Activated naive CD8-positive, alpha-beta T cell (primary cell): ENCODE data around the gene PSPN.

Source experiments
- H3K27ac Mint-ChIP-seq: one replicate; pipeline ENCODE4 v1.8.0; 2021; ENCODE audit warnings: mixed read lengths
- H3K27me3 Mint-ChIP-seq: one replicate; pipeline ENCODE4 v1.8.0; 2021; ENCODE audit warnings: mixed read lengths
- H3K36me3 Mint-ChIP-seq: one replicate; pipeline ENCODE4 v1.8.0; 2021; ENCODE audit warnings: mixed read lengths
- H3K4me1 Mint-ChIP-seq: one replicate; pipeline ENCODE4 v1.8.0; 2021; ENCODE audit warnings: low read depth, mixed read lengths
- H3K4me3 Mint-ChIP-seq: one replicate; pipeline ENCODE4 v1.8.0; 2021; ENCODE audit warnings: mild to moderate bottlenecking, mixed read lengths
- H3K9me3 Mint-ChIP-seq: one replicate; pipeline ENCODE4 v1.8.0; 2021; ENCODE audit warnings: low read depth, mixed read lengths

PSPN gene, protein sequence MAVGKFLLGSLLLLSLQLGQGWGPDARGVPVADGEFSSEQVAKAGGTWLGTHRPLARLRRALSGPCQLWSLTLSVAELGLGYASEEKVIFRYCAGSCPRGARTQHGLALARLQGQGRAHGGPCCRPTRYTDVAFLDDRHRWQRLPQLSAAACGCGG

DNA sequence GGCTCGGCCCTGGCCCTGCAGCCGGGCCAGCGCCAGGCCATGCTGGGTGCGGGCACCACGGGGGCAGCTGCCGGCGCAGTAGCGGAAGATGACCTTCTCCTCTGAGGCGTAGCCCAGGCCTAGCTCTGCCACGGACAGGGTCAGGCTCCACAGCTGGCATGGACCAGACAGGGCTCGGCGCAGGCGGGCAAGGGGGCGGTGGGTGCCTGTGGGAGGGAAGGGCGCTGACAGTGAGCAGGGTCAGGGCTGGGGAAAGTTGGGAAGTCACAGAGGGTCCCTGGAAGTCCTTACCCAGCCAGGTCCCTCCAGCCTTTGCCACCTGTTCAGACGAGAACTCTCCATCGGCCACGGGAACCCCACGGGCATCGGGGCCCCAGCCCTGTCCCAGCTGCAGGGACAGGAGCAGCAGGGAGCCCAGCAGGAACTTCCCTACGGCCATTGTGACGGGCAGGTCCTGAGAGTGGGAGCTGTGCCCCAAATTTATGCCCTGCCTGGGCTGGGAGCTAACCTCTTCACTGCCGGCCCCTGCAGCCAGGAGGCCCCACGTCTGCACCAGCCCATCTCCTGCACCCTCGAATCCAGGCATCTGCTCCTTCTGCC is at the start of gene PSPN:
Gene PSPN (minus strand): TSS at position 523 of the 600 bp plus-strand sequence. CDS start 84 bp downstream, at position 439.
- Mint-ChIP-seq H3K4me3 (no peak within 1 kb of the TSS), H3K27me3 (no peaks in the 10 kb centered on the region), H3K9me3 (no peaks in the 10 kb centered on the region), H3K4me1 (peaks cover 8% of the 10 kb centered on the region), H3K36me3 (peaks cover 3% of the 10 kb centered on the region), H3K27ac (no peak within 1 kb of the TSS)

GRCh38 chr19:6424939-6425731 is 49.4 kb upstream of the PSPN start:
- H3K27ac Mint-ChIP-seq = peak overlapping the region; percentile 90
- H3K9me3 Mint-ChIP-seq = no peaks in the 10 kb centered on the region
- H3K36me3 Mint-ChIP-seq = no peaks in the 10 kb centered on the region
- peak overlapping the region; percentile 83 for H3K4me3 Mint-ChIP-seq
- no peaks in the 10 kb centered on the region for H3K27me3 Mint-ChIP-seq
- peaks cover 33% of the 10 kb centered on the region for H3K4me1 Mint-ChIP-seq

- Mint-ChIP-seq H3K27me3 (no peaks in the 10 kb centered on the region), H3K9me3 (no peaks in the 10 kb centered on the region), H3K27ac (peak within 1 kb of the TSS; percentile 90), H3K36me3 (no peaks in the 10 kb centered on the region), H3K4me3 (peak within 1 kb of the TSS; percentile 94), H3K4me1 (peaks cover 30% of the 10 kb centered on the region)
These were observed 48.6 kb upstream of the PSPN start, which contains the start of gene KHSRP for GRCh38 chr19:6424195-6424938. TSS of gene KHSRP (minus strand) at chr19:6424811. CDS start at chr19:6424701, 110 bp downstream.

- Mint-ChIP-seq H3K27ac (peak overlapping the region; percentile 85), H3K9me3 (no peaks in the 10 kb centered on the region), H3K36me3 (no peaks in the 10 kb centered on the region), H3K4me1 (peaks cover 30% of the 10 kb centered on the region), H3K4me3 (peak overlapping the region; percentile 94), H3K27me3 (no peaks in the 10 kb centered on the region)
These were observed 47.9 kb upstream of the PSPN start for GRCh38 chr19:6423499-6424194.

- Mint-ChIP-seq H3K27ac (peak overlapping the region; percentile 22), H3K9me3 (no peaks in the 10 kb centered on the region), H3K27me3 (no peaks in the 10 kb centered on the region), H3K4me3 (peak overlapping the region; percentile 94), H3K4me1 (peaks cover 28% of the 10 kb centered on the region), H3K36me3 (no peaks in the 10 kb centered on the region)
These were observed 45.6 kb upstream of the PSPN start for GRCh38 chr19:6421075-6422014.

DNA sequence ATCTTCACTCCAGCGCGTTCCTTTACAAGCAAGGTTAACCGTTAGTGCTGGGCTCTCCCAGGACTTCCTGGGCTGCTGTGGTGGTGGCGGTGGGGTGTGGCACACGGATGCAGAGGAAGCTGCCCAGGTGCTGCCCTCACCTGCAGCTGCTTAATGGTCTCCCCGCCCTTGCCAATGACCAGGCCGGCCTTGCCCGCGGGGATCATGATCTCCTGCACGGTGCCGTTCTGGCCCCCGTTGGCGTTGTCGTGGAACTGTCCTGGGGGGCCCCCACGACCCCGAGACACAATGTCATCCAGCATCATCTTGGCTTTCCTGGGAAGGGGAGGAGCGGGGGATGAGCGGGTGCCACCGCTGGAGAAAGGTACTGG is 42.8 kb upstream of the PSPN start:
- no peaks in the 10 kb centered on the region for H3K27me3 Mint-ChIP-seq
- no peaks in the 10 kb centered on the region for H3K36me3 Mint-ChIP-seq
- H3K4me3 Mint-ChIP-seq = no peak overlapping the region
- no peak overlapping the region for H3K27ac Mint-ChIP-seq
- H3K4me1 Mint-ChIP-seq = peaks cover 20% of the 10 kb centered on the region
- no peaks in the 10 kb centered on the region for H3K9me3 Mint-ChIP-seq

- Mint-ChIP-seq H3K9me3 (no peaks in the 10 kb centered on the region), H3K27me3 (no peaks in the 10 kb centered on the region), H3K27ac (no peak overlapping the region), H3K4me3 (no peak overlapping the region), H3K4me1 (peaks cover 14% of the 10 kb centered on the region), H3K36me3 (no peaks in the 10 kb centered on the region)
These were observed 42.2 kb upstream of the PSPN start for GRCh38 chr19:6417713-6418561.

DNA sequence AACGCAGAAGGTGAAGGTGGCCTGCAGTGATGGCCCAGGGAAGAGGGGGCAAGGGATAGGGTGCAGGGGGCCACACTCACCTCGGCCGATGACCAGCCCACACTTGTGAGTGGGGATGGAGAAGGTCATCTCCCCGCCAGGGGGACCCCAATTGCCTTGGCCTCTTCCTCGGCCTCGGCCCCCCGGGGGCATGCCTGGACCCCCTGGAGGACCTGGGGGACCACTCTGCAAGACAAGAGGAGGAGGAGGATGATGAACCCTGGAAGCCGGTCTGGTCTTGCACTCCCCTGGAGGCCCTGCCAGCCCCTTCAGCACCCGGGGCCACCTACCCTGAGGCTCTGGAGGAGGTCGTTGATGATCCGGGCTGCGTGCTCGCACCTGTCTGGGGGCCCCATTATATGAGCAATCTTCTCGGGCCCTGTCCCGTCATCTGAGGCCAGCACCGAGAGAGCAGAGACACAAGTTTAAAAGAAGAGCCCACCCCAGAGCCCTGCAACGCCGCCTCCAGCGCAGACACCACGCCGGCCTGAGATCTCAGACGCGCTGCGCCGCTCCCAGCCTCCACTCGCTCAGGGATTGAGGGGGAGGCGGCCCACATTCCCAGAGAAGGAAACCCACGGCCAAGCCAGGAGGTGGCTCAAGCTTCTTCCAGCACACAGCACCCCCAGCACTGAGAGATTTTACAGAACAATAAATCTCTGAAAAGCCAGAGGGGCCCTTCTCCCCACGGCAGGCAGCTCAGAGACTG is 41.1 kb upstream of the PSPN start:
- H3K27ac Mint-ChIP-seq = no peak overlapping the region
- H3K9me3 Mint-ChIP-seq = no peaks in the 10 kb centered on the region
- no peaks in the 10 kb centered on the region for H3K27me3 Mint-ChIP-seq
- H3K4me1 Mint-ChIP-seq = peaks cover 4% of the 10 kb centered on the region
- H3K4me3 Mint-ChIP-seq = no peak overlapping the region
- H3K36me3 Mint-ChIP-seq = no peaks in the 10 kb centered on the region

GRCh38 chr19:6415591-6416190 is 40.0 kb upstream of the PSPN start:
- Mint-ChIP-seq H3K4me1 (peaks cover under 1% of the 10 kb centered on the region), H3K36me3 (no peaks in the 10 kb centered on the region), H3K9me3 (no peaks in the 10 kb centered on the region), H3K27ac (no peak overlapping the region), H3K4me3 (no peak overlapping the region), H3K27me3 (no peaks in the 10 kb centered on the region)

DNA sequence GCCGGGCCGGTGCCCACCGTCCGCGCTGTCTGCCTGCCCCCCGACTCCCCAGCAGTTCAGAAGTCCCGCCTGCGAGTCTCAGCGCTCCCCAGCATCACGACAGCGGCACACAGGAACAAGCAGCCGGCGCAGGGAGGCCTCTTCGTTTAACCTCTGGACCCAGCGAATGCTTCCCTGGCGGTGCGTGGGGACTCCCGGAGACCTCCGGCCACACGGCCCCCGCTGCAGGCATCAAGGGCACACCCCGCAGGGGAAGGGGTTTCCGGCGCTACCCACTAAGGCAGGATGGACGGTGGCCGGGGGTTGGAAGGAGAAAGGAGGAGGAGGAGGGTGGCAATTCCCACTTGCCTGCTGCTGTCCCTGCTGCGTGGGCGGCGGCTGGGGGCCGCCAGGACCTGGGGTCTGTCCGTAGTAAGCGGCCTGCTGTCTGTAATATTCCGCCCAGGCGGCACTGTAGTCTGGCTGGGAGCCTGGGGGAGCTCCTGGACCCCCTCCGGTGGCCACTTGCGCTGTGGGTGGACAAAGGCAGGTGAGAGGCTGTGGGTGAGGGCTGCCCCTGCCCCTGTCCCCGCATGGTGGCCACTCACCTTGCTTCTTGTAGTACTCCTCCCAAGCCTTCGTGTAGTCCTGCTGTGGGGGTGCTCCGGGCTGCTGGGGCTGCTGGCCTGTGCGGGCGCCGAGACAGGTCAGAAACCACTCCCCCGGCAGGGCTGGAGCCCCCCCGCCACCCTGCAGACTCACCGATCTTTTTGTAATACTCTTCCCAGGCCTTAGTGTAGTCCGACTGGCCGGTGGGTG is 39.3 kb upstream of the PSPN start:
- Mint-ChIP-seq H3K4me3 (no peak overlapping the region), H3K9me3 (no peaks in the 10 kb centered on the region), H3K27ac (no peak overlapping the region), H3K27me3 (no peaks in the 10 kb centered on the region), H3K36me3 (no peaks in the 10 kb centered on the region), H3K4me1 (no peaks in the 10 kb centered on the region)

GRCh38 chr19:6413721-6414643 is 38.2 kb upstream of the PSPN start:
- no peaks in the 10 kb centered on the region for H3K36me3 Mint-ChIP-seq
- H3K9me3 Mint-ChIP-seq = no peaks in the 10 kb centered on the region

More at GRCh38 chr19:6413721-6414643, 38.2 kb upstream of the PSPN start:
- H3K27me3 Mint-ChIP-seq = no peaks in the 10 kb centered on the region
- no peak overlapping the region for H3K4me3 Mint-ChIP-seq
- no peak overlapping the region for H3K27ac Mint-ChIP-seq
- no peaks in the 10 kb centered on the region for H3K4me1 Mint-ChIP-seq
